OCI-LY7 (cell line): ENCODE measurements around the gene PPFIBP1. TPM values are rescaled to one million over a fixed set of nuclear protein-coding genes. Genes with fewer than 3 reads are reported as not detected.

ENCODE experiments used
- BruUV-seq: library from RNA; stranded (reverse); fragments of 400-500 nt; replicated peaks from 2 replicates; lab custom pipeline; 2021; lab: Mats Ljungman, UMichigan
- CTCF ChIA-PET: fragments of 300-600 bp; sonication (Branson Sonifier 250); formaldehyde crosslinking; loops from one replicate; lab custom pipeline; 2022; ENCODE audit warnings: antibody characterized with exemption; ENCODE audit not compliant: unreplicated experiment; lab: Charles Lee
- POLR2A ChIA-PET: fragments of 300-600 bp; sonication (Branson Sonifier 250); formaldehyde crosslinking; loops from one replicate; lab custom pipeline; 2022; ENCODE audit warnings: antibody characterized with exemption; lab: Charles Lee
- DNase-seq: peaks from one replicate; pipeline ENCODE4 v3.0.0-alpha.2; 2015; ENCODE audit warnings: low spot score
- H2AFZ ChIP-seq: fragments of 200-600 bp; sonication (generic), shearing (Covaris generic); 2 replicates; pipeline ENCODE4 v1.6.1; 2014; ENCODE audit warnings: mild to moderate bottlenecking, antibody characterized with exemption, low read length, moderate library complexity
- H3K27ac ChIP-seq: fragments of 200-600 bp; sonication (generic); 2 replicates; pipeline ENCODE4 v1.5.1; 2014; ENCODE audit warnings: mixed run types, low read depth, mild to moderate bottlenecking, moderate library complexity, low read length, inconsistent platforms; ENCODE audit not compliant: poor library complexity, severe bottlenecking
- H3K36me3 ChIP-seq: fragments of 200-600 bp; sonication (generic); 2 replicates; pipeline ENCODE4 v1.6.1; 2014; ENCODE audit warnings: mild to moderate bottlenecking, antibody characterized with exemption, low read length, moderate library complexity, mixed read lengths; ENCODE audit not compliant: insufficient read depth
- H3K4me1 ChIP-seq: fragments of 200-600 bp; sonication (generic); 2 replicates; pipeline ENCODE4 v1.5.1; 2014; ENCODE audit warnings: mild to moderate bottlenecking, low read length; ENCODE audit not compliant: insufficient read depth, poor library complexity, severe bottlenecking
- H3K4me2 ChIP-seq: fragments of 200-600 bp; sonication (generic); 2 replicates; pipeline ENCODE4 v1.6.1; 2014; ENCODE audit warnings: mild to moderate bottlenecking, low read length
- H3K4me3 ChIP-seq: fragments of 200-600 bp; sonication (generic); 2 replicates; pipeline ENCODE4 v1.5.1; 2014; ENCODE audit warnings: mild to moderate bottlenecking, low read depth, low read length; ENCODE audit not compliant: poor library complexity, severe bottlenecking
- H3K79me2 ChIP-seq: fragments of 200-600 bp; sonication (generic); 2 replicates; pipeline ENCODE4 v1.6.1; 2016; ENCODE audit warnings: low read depth, mild to moderate bottlenecking, low read length, moderate library complexity, mixed read lengths; ENCODE audit not compliant: insufficient read depth
- H3K9me2 ChIP-seq: fragments of 200-600 bp; sonication (generic); 2 replicates; pipeline ENCODE4 v1.6.1; 2016; ENCODE audit warnings: mild to moderate bottlenecking, low read length, mixed read lengths; ENCODE audit not compliant: insufficient read depth
- H3K9me3 ChIP-seq: fragments of 200-600 bp; sonication (generic); 2 replicates; pipeline ENCODE4 v1.6.1; 2014; ENCODE audit warnings: mild to moderate bottlenecking, mixed run types, low read length, mixed read lengths
- H4K20me1 ChIP-seq: fragments of 200-600 bp; sonication (generic); 2 replicates; pipeline ENCODE4 v1.6.1; 2014; ENCODE audit warnings: mild to moderate bottlenecking, antibody characterized with exemption, low read length, moderate library complexity, mixed read lengths; ENCODE audit not compliant: insufficient read depth
- EZH2phosphoT487 ChIP-seq: fragments of 200-600 bp; sonication (generic); IDR thresholded peaks from 2 replicates; pipeline ENCODE4 v1.6.1; 2018; ENCODE audit warnings: low read depth, borderline replicate concordance, mild to moderate bottlenecking, mixed run types, antibody characterized with exemption, low read length, moderate library complexity, mixed read lengths
- intact Hi-C: fragments of 100-400 bp; cut with micrococcal nuclease; formaldehyde crosslinking; loops from one replicate; pipeline ENCODE4 v1.10.0; 2022; ENCODE audit not compliant: unreplicated experiment
- total RNA-seq, 2 experiments: library from RNA; depleted of rRNA in 1 of 2; stranded (reverse); fragments of >200 nt in 1 of 2; shearing (Covaris generic) in 1 of 2; gene quantifications; 2 replicates each; pipeline ENCODE4 v1.2.3, GENCODE V29; 2014 to 2022
- TF ChIP-seq, protein P1 (sequence below): fragments of 200-600 bp; sonication (generic); conservative IDR thresholded peaks from 2 replicates; pipeline ENCODE4 v1.5.1; 2014; ENCODE audit warnings: mild to moderate bottlenecking, antibody characterized with exemption, low read length, moderate library complexity, mixed read lengths

Gene PPFIBP1
- total RNA-seq, 2 experiments from 2014 or later = 7.3 to 14.6 TPM

DNA sequence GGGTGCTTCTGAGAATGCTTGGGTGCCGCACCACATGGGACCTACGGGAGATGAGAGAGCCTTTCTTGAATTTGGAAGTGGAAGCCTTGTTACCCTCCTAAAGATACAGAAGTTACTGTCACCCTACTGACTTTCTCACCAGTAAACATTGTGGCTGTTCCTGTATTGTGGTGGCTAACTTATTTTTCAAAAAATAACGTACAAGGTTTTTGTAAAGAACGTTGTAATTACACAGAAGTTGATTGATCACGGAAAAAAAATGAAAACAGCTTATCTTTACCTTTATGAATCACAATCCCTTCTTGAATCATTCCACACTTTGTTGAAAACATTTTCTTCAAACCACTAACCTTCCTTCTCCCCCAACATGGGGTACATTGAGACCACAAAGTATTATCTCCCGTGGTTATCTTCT, 22.0 kb upstream of the PPFIBP1 start:
- H3K4me3 ChIP-seq = no peak overlapping the region
- no peak overlapping the region for H2AFZ ChIP-seq
- CTCF ChIA-PET = no interaction called here
- no peak overlapping the region for H3K4me2 ChIP-seq
- POLR2A ChIA-PET = interaction anchor here (0.6 to 1.4 kb wide), 2 partner anchors 21 to 1511 kb away, joined by 3 to 5 read pairs; partner anchors contain the start of gene PPFIBP1
- H4K20me1 ChIP-seq = no peaks in the 10 kb centered on the region
- no peaks in the 10 kb centered on the region for H3K36me3 ChIP-seq
- H3K4me1 ChIP-seq = no peaks in the 10 kb centered on the region
- H3K79me2 ChIP-seq = no peaks in the 10 kb centered on the region
- intact Hi-C loops = no loop called here
- DNase-seq = no peak
- TF ChIP-seq EZH2phosphoT487 = no peak
- TF ChIP-seq, protein P1, sequence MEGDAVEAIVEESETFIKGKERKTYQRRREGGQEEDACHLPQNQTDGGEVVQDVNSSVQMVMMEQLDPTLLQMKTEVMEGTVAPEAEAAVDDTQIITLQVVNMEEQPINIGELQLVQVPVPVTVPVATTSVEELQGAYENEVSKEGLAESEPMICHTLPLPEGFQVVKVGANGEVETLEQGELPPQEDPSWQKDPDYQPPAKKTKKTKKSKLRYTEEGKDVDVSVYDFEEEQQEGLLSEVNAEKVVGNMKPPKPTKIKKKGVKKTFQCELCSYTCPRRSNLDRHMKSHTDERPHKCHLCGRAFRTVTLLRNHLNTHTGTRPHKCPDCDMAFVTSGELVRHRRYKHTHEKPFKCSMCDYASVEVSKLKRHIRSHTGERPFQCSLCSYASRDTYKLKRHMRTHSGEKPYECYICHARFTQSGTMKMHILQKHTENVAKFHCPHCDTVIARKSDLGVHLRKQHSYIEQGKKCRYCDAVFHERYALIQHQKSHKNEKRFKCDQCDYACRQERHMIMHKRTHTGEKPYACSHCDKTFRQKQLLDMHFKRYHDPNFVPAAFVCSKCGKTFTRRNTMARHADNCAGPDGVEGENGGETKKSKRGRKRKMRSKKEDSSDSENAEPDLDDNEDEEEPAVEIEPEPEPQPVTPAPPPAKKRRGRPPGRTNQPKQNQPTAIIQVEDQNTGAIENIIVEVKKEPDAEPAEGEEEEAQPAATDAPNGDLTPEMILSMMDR = no peak
- H3K9me2 ChIP-seq = no peaks in the 10 kb centered on the region
- BruUV-seq = no TSS peak
- H3K27ac ChIP-seq = no peak overlapping the region
- H3K9me3 ChIP-seq = no peaks in the 10 kb centered on the region; the same call in 1 of the 2 replicates

DNA sequence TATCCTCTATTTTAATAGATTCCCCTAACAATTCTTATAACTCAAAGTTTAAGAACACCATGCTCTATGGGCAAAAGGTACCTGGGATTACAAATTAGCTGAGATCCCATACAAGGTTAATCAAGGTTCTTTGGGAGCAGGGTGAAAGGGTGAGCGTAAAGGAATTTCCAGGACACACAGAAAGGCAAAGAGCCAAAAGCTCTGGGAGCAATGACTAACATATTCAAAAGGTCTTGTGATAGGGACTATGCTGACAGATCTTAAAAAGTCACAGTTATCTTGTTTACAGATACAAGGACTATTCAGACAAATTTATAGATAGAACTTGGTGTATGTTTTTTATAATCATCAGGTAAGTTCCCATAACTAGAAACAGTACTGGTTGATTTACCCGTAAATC, 19.5 kb upstream of the PPFIBP1 start:
- TF ChIP-seq, protein P1 = no peak
- TF ChIP-seq EZH2phosphoT487 = no peak
- H3K4me1 ChIP-seq = no peaks in the 10 kb centered on the region
- no peaks in the 10 kb centered on the region; the same call in 1 of the 2 replicates for H3K9me3 ChIP-seq
- DNase-seq = no peak
- H3K4me2 ChIP-seq = no peak overlapping the region
- CTCF ChIA-PET = no interaction called here
- intact Hi-C loops = no loop called here
- no peak overlapping the region for H3K4me3 ChIP-seq
- POLR2A ChIA-PET = interaction anchor here (1.2 kb wide), 1 partner anchor 34 kb away, joined by 3 read pairs; no protein-coding TSS in a partner anchor
- no peak overlapping the region for H3K27ac ChIP-seq
- H3K36me3 ChIP-seq = no peaks in the 10 kb centered on the region
- H3K79me2 ChIP-seq = no peaks in the 10 kb centered on the region
- no TSS peak for BruUV-seq
- H2AFZ ChIP-seq = no peak overlapping the region
- H3K9me2 ChIP-seq = no peaks in the 10 kb centered on the region
- H4K20me1 ChIP-seq = no peaks in the 10 kb centered on the region

DNA sequence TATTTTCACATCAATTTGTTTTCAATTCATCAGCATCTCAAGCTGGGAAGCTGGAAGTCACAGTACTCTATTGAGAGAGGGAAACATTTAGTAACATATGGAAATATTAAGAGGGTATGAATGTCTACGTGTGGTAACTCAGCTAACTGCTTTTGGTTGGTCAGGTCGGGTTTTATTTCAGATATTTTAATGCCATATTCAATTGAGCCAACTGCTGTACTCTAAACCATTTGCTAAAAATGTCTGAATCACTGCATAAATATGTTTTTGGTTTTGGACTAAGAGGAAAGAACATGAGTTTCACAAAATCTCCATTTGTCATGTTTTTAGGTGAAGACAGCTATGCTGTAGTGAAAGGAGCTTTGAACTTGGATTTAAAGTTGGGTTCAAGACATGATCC, 18.9 kb upstream of the PPFIBP1 start:
- BruUV-seq = no TSS peak
- POLR2A ChIA-PET = interaction anchor here (1.2 kb wide), 1 partner anchor 35 kb away, joined by 3 read pairs; no protein-coding TSS in a partner anchor
- H3K4me1 ChIP-seq = no peaks in the 10 kb centered on the region
- no peak overlapping the region for H3K4me3 ChIP-seq
- no peak for DNase-seq
- TF ChIP-seq, protein P1 = no peak
- no peak for TF ChIP-seq EZH2phosphoT487
- no peaks in the 10 kb centered on the region for H3K9me2 ChIP-seq
- H3K27ac ChIP-seq = no peak overlapping the region
- no peaks in the 10 kb centered on the region; the same call in 1 of the 2 replicates for H3K9me3 ChIP-seq
- H3K4me2 ChIP-seq = no peak overlapping the region
- CTCF ChIA-PET = no interaction called here
- intact Hi-C loops = no loop called here
- H2AFZ ChIP-seq = no peak overlapping the region
- no peaks in the 10 kb centered on the region for H4K20me1 ChIP-seq
- no peaks in the 10 kb centered on the region for H3K79me2 ChIP-seq
- no peaks in the 10 kb centered on the region for H3K36me3 ChIP-seq
